ENCODE data around the gene SNPH.

DNA sequence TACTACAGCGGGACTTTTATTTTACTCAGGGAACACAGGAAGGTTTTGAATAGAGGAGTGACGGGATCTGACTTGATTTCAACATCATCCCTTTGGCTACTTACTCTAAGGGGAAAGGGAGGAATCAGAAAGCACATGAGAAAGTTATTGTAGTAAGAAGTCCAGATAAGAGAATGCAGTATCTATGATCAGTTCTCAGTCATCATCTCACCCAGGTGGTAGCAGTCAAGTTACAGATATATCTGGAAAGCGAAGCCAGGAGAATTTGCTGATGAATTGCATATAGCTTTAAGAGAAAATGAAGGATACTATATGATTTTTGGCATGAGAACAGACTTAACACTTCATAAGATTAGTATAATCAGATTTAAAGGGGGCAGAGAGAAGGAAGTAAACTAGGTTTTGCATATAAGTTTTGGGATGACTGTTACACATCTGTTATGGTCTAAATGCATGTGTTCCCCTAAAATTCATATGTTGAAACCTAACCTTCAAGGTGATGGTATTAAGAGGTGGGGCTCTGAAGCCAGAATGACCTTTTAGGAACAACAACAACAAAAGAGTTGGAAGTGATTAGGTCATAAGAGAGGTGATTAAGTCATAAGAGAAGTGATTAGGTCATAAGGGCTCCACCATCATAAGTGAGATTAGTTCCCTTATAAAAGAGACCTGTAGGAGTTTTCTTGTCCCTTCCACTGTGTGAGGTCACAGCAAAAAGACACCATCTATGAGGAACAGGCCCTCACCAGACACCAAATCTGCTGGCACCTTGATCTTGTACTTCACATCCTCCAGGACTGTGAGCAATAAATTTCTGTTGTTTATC lies 33.6 kb upstream of the SNPH start:
- TF ChIP-seq, protein P1, sequence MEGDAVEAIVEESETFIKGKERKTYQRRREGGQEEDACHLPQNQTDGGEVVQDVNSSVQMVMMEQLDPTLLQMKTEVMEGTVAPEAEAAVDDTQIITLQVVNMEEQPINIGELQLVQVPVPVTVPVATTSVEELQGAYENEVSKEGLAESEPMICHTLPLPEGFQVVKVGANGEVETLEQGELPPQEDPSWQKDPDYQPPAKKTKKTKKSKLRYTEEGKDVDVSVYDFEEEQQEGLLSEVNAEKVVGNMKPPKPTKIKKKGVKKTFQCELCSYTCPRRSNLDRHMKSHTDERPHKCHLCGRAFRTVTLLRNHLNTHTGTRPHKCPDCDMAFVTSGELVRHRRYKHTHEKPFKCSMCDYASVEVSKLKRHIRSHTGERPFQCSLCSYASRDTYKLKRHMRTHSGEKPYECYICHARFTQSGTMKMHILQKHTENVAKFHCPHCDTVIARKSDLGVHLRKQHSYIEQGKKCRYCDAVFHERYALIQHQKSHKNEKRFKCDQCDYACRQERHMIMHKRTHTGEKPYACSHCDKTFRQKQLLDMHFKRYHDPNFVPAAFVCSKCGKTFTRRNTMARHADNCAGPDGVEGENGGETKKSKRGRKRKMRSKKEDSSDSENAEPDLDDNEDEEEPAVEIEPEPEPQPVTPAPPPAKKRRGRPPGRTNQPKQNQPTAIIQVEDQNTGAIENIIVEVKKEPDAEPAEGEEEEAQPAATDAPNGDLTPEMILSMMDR (IDR thresholded peaks at IDR 0.05) = no peak
- no peak for TF ChIP-seq ZFX (IDR thresholded peaks at IDR 0.05; ENCODE audit: borderline replicate concordance)
